ENCODE results near the gene TRMT6.

GRCh38 chr20:5949943-5950270 is 426 bp downstream of the TRMT6 start:
- TF ChIP-seq CTCF (IDR thresholded peaks at IDR 0.05) (no peak), POLR2AphosphoS5 (IDR thresholded peaks at IDR 0.05; ENCODE audit: insufficient read depth in 1 of 2, low read depth in 1 of 2) (no peak)

All from vagina (tissue), 2 donors.